ENCODE data around the gene NLK.
"Not testable (repeated sequence)": the region's sequence is repeated elsewhere in the genome, so short reads cannot be mapped to it uniquely, and the experiment has no call there.

Gene NLK

GRCh38 chr17:28076144-28076543 lies 33.7 kb downstream of the NLK start:
- DNase-seq = no peak

GRCh38 chr17:28077140-28077539 lies 34.7 kb downstream of the NLK start:
- not testable (repeated sequence) for DNase-seq

GRCh38 chr17:28078341-28079229 lies 36.1 kb downstream of the NLK start:
- peak; percentile 66 for DNase-seq

- no peak for DNase-seq
Measured at GRCh38 chr17:28081467-28081866, 39.0 kb downstream of the NLK start.

GRCh38 chr17:28085766-28086165 lies 43.3 kb downstream of the NLK start:
- peak; percentile 17 for DNase-seq

- DNase-seq = no peak
Measured at GRCh38 chr17:28086519-28086918, 44.0 kb downstream of the NLK start.

GRCh38 chr17:28087743-28088142 lies 45.3 kb downstream of the NLK start:
- DNase-seq = no peak

- no peak for DNase-seq
Measured at GRCh38 chr17:28090551-28090950, 48.1 kb downstream of the NLK start.

- no peak for DNase-seq
Measured at GRCh38 chr17:28092088-28092487, 49.6 kb downstream of the NLK start.

GRCh38 chr17:28093999-28094716 lies 51.7 kb downstream of the NLK start:
- no peak for DNase-seq

GRCh38 chr17:28096756-28097155 lies 54.3 kb downstream of the NLK start:
- DNase-seq = no peak

GRCh38 chr17:28097254-28097653 lies 54.8 kb downstream of the NLK start:
- no peak for DNase-seq

- DNase-seq = no peak
Measured at GRCh38 chr17:28097901-28098300, 55.4 kb downstream of the NLK start.

- DNase-seq = not testable (repeated sequence)
Measured at GRCh38 chr17:28098591-28098990, 56.1 kb downstream of the NLK start.

- no peak for DNase-seq
Measured at GRCh38 chr17:28100251-28100650, 57.8 kb downstream of the NLK start.

GRCh38 chr17:28100936-28101335 lies 58.5 kb downstream of the NLK start:
- DNase-seq = no peak

GRCh38 chr17:28101919-28102318 lies 59.4 kb downstream of the NLK start:
- no peak for DNase-seq

- DNase-seq = no peak
Measured at GRCh38 chr17:28105501-28105900, 63.0 kb downstream of the NLK start.

- no peak for DNase-seq
Measured at GRCh38 chr17:28110184-28110583, 67.7 kb downstream of the NLK start.

- peak; percentile 51 for DNase-seq
Measured at GRCh38 chr17:28112181-28112580, 69.7 kb downstream of the NLK start.

- DNase-seq = peak; percentile 21
Measured at GRCh38 chr17:28112606-28113005, 70.1 kb downstream of the NLK start.

GRCh38 chr17:28113269-28113668 lies 70.8 kb downstream of the NLK start:
- no peak for DNase-seq

- DNase-seq = no peak
Measured at GRCh38 chr17:28115046-28115445, 72.6 kb downstream of the NLK start.

- no peak for DNase-seq
Measured at GRCh38 chr17:28117304-28117703, 74.8 kb downstream of the NLK start.
